Peyer's patch (tissue), 4 donors: ENCODE results near the gene GCC1.

Source experiments
- CTCF ChIP-seq, 6 experiments: fragments of 450-650 bp in 4 of 6; fragments of 200-600 bp in 2 of 6; sonication (generic) in 1 of 6; IDR thresholded peaks; one replicate each; pipeline ENCODE4 v1.5.1; 2017 to 2019; ENCODE audit warnings: antibody characterized with exemption in 6 of 6, mild to moderate bottlenecking in 3 of 6, moderate library complexity in 1 of 6
- POLR2A ChIP-seq, 2 donors: fragments of 450-650 bp; IDR thresholded peaks; one replicate each; pipeline ENCODE4 v1.5.1; 2017; ENCODE audit warnings: antibody characterized with exemption in 2 of 2, mild to moderate bottlenecking in 2 of 2, moderate library complexity in 2 of 2

- TF ChIP-seq CTCF (IDR thresholded peaks at IDR 0.05) (no peak), POLR2A (IDR thresholded peaks at IDR 0.05) (no peak)
Observed at GRCh38 chr7:127620406-127621233, 35.2 kb upstream of the GCC1 start.
